Choroid plexus epithelial cell (primary cell): Measurements from ENCODE around the gene SDR42E2.
"Not testable (repeated sequence)": the region's sequence is repeated elsewhere in the genome, so short reads cannot be mapped to it uniquely, and the experiment has no call there.

ENCODE experiments used
- DNase-seq: peaks from one replicate; pipeline ENCODE4 v3.0.0-alpha.2; 2010; ENCODE audit warnings: low read depth
- H3K4me3 ChIP-seq: 2 replicates; pipeline ENCODE4 v1.5.1; 2011; ENCODE audit warnings: low read depth, mild to moderate bottlenecking, control low read depth, low read length, moderate library complexity
- CTCF ChIP-seq: conservative IDR thresholded peaks from 2 replicates; pipeline ENCODE4 v1.5.1; 2011; ENCODE audit warnings: low read depth, mild to moderate bottlenecking, control low read depth, inconsistent platforms, low read length, moderate library complexity

SDR42E2 gene

GRCh38 chr16:22123759-22124490 is 38.4 kb upstream of the SDR42E2 start:
- no peak for TF ChIP-seq CTCF
- no peak overlapping the region for H3K4me3 ChIP-seq
- no peak for DNase-seq

- H3K4me3 ChIP-seq: no peak overlapping the region
- no peak for DNase-seq
- no peak for TF ChIP-seq CTCF
Observed at GRCh38 chr16:22124583-22125284, 37.6 kb upstream of the SDR42E2 start.

GRCh38 chr16:22126037-22126558 is 36.2 kb upstream of the SDR42E2 start:
- no peak for TF ChIP-seq CTCF
- no peak for DNase-seq
- H3K4me3 ChIP-seq: no peak overlapping the region

- not testable (repeated sequence) for H3K4me3 ChIP-seq, DNase-seq
Observed at GRCh38 chr16:22128537-22128936, 33.8 kb upstream of the SDR42E2 start.

- DNase-seq: no peak
- no peak overlapping the region for H3K4me3 ChIP-seq
- TF ChIP-seq CTCF: no peak
Observed at GRCh38 chr16:22130528-22130927, 31.8 kb upstream of the SDR42E2 start.

GRCh38 chr16:22132801-22133200 is 29.5 kb upstream of the SDR42E2 start:
- no peak overlapping the region for H3K4me3 ChIP-seq
- DNase-seq: no peak
- TF ChIP-seq CTCF: no peak

GRCh38 chr16:22138482-22138881 is 23.8 kb upstream of the SDR42E2 start:
- TF ChIP-seq CTCF: no peak
- no peak overlapping the region for H3K4me3 ChIP-seq
- DNase-seq: no peak
